HCT116 (cell line): ENCODE results near the gene CNST. TPM values are rescaled to one million over a fixed set of nuclear protein-coding genes. Genes with fewer than 3 reads are reported as not detected.

Experiments used
- ATAC-seq: fragments of 200-7000 bp; cut with Tn5 transposase; 2 replicates; pipeline ENCODE4 v1.9.1; 2020; ENCODE audit warnings: mild to moderate bottlenecking, moderate library complexity
- BruUV-seq: library from RNA; stranded (reverse); fragments of 400-500 nt; replicated peaks from 2 replicates; lab custom pipeline; 2021; lab: Mats Ljungman, UMichigan
- CTCF ChIA-PET: fragments of 300-600 bp; sonication (Branson Sonifier 250); formaldehyde crosslinking; loops from one replicate; lab custom pipeline; 2021; ENCODE audit warnings: antibody characterized with exemption; lab: Charles Lee
- POLR2A ChIA-PET: fragments of 300-600, 350-600 bp; sonication (Branson Sonifier 250); formaldehyde crosslinking; loops from one replicate; lab custom pipeline; 2021; ENCODE audit warnings: antibody characterized with exemption; lab: Charles Lee
- RAD21 ChIA-PET, 2 experiments: fragments of 300-600 bp; sonication (Branson Sonifier 250); formaldehyde crosslinking; loops; one replicate each; lab custom pipeline; 2023; ENCODE audit warnings: low total read pairs in 2 of 2; ENCODE audit not compliant: uncharacterized antibody in 2 of 2, unreplicated experiment in 2 of 2, low non-redundant PET in 1 of 2; lab: Charles Lee
- DNase-seq: peaks from one replicate; pipeline ENCODE4 v3.0.0-alpha.2; 2010; ENCODE audit warnings: low read depth, low spot score
- H2AFZ ChIP-seq: fragments of 200-600 bp; shearing (Covaris generic), sonication (generic); 2 replicates; pipeline ENCODE4 v1.6.1; 2017; ENCODE audit warnings: low read depth, mixed run types, mixed read lengths, antibody characterized with exemption, low read length; ENCODE audit not compliant: poor library complexity, severe bottlenecking
- H3K27ac ChIP-seq: 2 replicates; pipeline ENCODE4 v1.5.1; 2012; ENCODE audit warnings: low read depth, low read length
- H3K27me3 ChIP-seq: fragments of 200-600 bp; sonication (generic); 2 replicates; pipeline ENCODE4 v1.6.1; 2016; ENCODE audit warnings: mixed run types, low read length, mixed read lengths; ENCODE audit not compliant: insufficient read depth
- H3K36me3 ChIP-seq, 2 experiments: fragments of 200-500 bp in 1 of 2; fragments of 200-600 bp in 1 of 2; sonication (Bioruptor generic) in 1 of 2; sonication (generic) in 1 of 2; 2 replicates each; pipeline versions ENCODE4 v1.5.1 to v1.6.1; 2014 to 2016; ENCODE audit warnings: low read length in 2 of 2, inconsistent platforms in 1 of 2, mixed read lengths in 1 of 2, mixed run types in 1 of 2; ENCODE audit not compliant: insufficient read depth in 2 of 2, control insufficient read depth in 1 of 2
- H3K4me1 ChIP-seq, 2 experiments: fragments of 200-600 bp in 1 of 2; sonication (generic) in 1 of 2; 2 replicates each; pipeline versions ENCODE4 v1.5.1 to v1.6.1; 2012 to 2017; ENCODE audit warnings: low read length in 2 of 2, inconsistent platforms in 1 of 2, mild to moderate bottlenecking in 1 of 2, mixed read lengths in 1 of 2, mixed run types in 1 of 2, moderate library complexity in 1 of 2; ENCODE audit not compliant: insufficient read depth in 2 of 2, control insufficient read depth in 1 of 2
- H3K4me2 ChIP-seq: fragments of 200-600 bp; sonication (generic); 2 replicates; pipeline ENCODE4 v1.6.1; 2017; ENCODE audit warnings: mixed run types, low read length, mixed read lengths
- H3K4me3 ChIP-seq, 2 experiments: fragments of 200-600 bp in 1 of 2; sonication (generic) in 1 of 2; replicated peaks in 1 of 2; 2 replicates each; pipeline ENCODE4 v1.5.1; 2011 to 2016; ENCODE audit warnings: low read length in 2 of 2, control low read depth in 1 of 2, low read depth in 1 of 2, mild to moderate bottlenecking in 1 of 2, mixed read lengths in 1 of 2, mixed run types in 1 of 2
- H3K79me2 ChIP-seq: fragments of 200-600 bp; sonication (generic); 2 replicates; pipeline ENCODE4 v1.6.1; 2017; ENCODE audit warnings: mild to moderate bottlenecking, mixed run types, low read length, moderate library complexity, mixed read lengths; ENCODE audit not compliant: insufficient read depth
- H3K9ac ChIP-seq: fragments of 200-600 bp; sonication (generic); 2 replicates; pipeline ENCODE4 v1.6.1; 2016; ENCODE audit warnings: low read length, mixed read lengths
- H3K9me2 ChIP-seq: fragments of 200-600 bp; sonication (generic), shearing (Covaris generic); 2 replicates; pipeline ENCODE4 v1.6.1; 2017; ENCODE audit warnings: mixed run types, mild to moderate bottlenecking, moderate library complexity; ENCODE audit not compliant: insufficient read depth
- H3K9me3 ChIP-seq, 2 experiments: fragments of 200-500 bp in 1 of 2; fragments of 200-600 bp in 1 of 2; sonication (Bioruptor generic) in 1 of 2; sonication (generic) in 1 of 2; 2 replicates each; pipeline ENCODE4 v1.6.1; 2014 to 2017; ENCODE audit warnings: low read length in 2 of 2, mixed read lengths in 2 of 2, inconsistent platforms in 1 of 2, low read depth in 1 of 2, mild to moderate bottlenecking in 1 of 2, mixed run types in 1 of 2, moderate library complexity in 1 of 2; ENCODE audit not compliant: control insufficient read depth in 1 of 2, insufficient read depth in 1 of 2
- H4K20me1 ChIP-seq: fragments of 200-600 bp; sonication (generic), shearing (Covaris generic); 2 replicates; pipeline ENCODE4 v1.6.1; 2017; ENCODE audit warnings: mixed run types, mild to moderate bottlenecking, moderate library complexity; ENCODE audit not compliant: insufficient read depth
- CBX3 ChIP-seq: IDR thresholded peaks from 2 replicates; pipeline ENCODE4 v1.6.1; 2012; ENCODE audit warnings: low read depth
- CEBPB ChIP-seq: IDR thresholded peaks from 2 replicates; pipeline ENCODE4 v1.6.1; 2012; ENCODE audit warnings: low read depth
- EGR1 ChIP-seq: IDR thresholded peaks from 2 replicates; pipeline ENCODE4 v1.6.1; 2012; ENCODE audit warnings: low read depth
- ELF1 ChIP-seq: IDR thresholded peaks from 2 replicates; pipeline ENCODE4 v1.6.1; 2012; ENCODE audit warnings: low read depth, borderline replicate concordance
- EZH2phosphoT487 ChIP-seq: fragments of 200-600 bp; IDR thresholded peaks from 2 replicates; pipeline ENCODE4 v1.6.1; 2018; ENCODE audit warnings: antibody characterized with exemption, borderline replicate concordance
- JUND ChIP-seq: IDR thresholded peaks from 2 replicates; pipeline ENCODE4 v1.6.1; 2012
- POLR2A ChIP-seq: IDR thresholded peaks from 2 replicates; pipeline ENCODE4 v1.7.0; 2011; ENCODE audit warnings: borderline replicate concordance; ENCODE audit not compliant: insufficient read depth, insufficient read length; ENCODE audit errors: extremely low read depth
- POLR2AphosphoS5 ChIP-seq: IDR thresholded peaks from 2 replicates; pipeline ENCODE4 v1.6.1; 2011; ENCODE audit warnings: mild to moderate bottlenecking, low read depth, low read length, moderate library complexity
- SP1 ChIP-seq: IDR thresholded peaks from 2 replicates; pipeline ENCODE4 v1.6.1; 2012; ENCODE audit warnings: low read depth
- TCF7L2 ChIP-seq: IDR thresholded peaks from 2 replicates; pipeline ENCODE4 v1.7.0; 2011; ENCODE audit warnings: borderline replicate concordance, inconsistent platforms; ENCODE audit not compliant: insufficient read depth, insufficient read length; ENCODE audit errors: extremely low read depth
- ZFX ChIP-seq: fragments of 450-650 bp; IDR thresholded peaks from 2 replicates; pipeline ENCODE4 v1.6.1; 2017
- intact Hi-C: fragments of 100-400 bp; cut with micrococcal nuclease; formaldehyde crosslinking; loops from 2 replicates; pipeline ENCODE4 v1.10.0; 2022
- total RNA-seq: library from RNA; stranded (reverse); gene quantifications from one replicate; pipeline ENCODE4 v1.2.1, GENCODE V29; 2021; ENCODE audit not compliant: unreplicated experiment
- TF ChIP-seq, protein P1 (sequence below), 3 experiments: fragments of 200-600 bp in 1 of 3; sonication (generic) in 1 of 3; IDR thresholded peaks in 2 of 3; conservative IDR thresholded peaks in 1 of 3; 2 replicates each; pipeline ENCODE4 v1.5.1; 2012 to 2017; ENCODE audit warnings: low read depth in 2 of 3, low read length in 2 of 3, antibody characterized with exemption in 1 of 3, borderline replicate concordance in 1 of 3, control low read depth in 1 of 3, mild to moderate bottlenecking in 1 of 3, mixed read lengths in 1 of 3, mixed run types in 1 of 3, moderate library complexity in 1 of 3; ENCODE audit not compliant: insufficient read depth in 1 of 3
- TF ChIP-seq, protein P2 (sequence below): IDR thresholded peaks from 2 replicates; pipeline ENCODE4 v1.6.1; 2011; ENCODE audit warnings: mild to moderate bottlenecking, low read length, moderate library complexity; ENCODE audit not compliant: insufficient replicate concordance; ENCODE audit errors: extremely low read depth
- TF ChIP-seq, protein P3 (sequence below): IDR thresholded peaks from 2 replicates; pipeline ENCODE4 v1.6.1; 2012

CNST gene
- total RNA-seq, 1 experiment from 2014 or later: 13.5 TPM

DNA sequence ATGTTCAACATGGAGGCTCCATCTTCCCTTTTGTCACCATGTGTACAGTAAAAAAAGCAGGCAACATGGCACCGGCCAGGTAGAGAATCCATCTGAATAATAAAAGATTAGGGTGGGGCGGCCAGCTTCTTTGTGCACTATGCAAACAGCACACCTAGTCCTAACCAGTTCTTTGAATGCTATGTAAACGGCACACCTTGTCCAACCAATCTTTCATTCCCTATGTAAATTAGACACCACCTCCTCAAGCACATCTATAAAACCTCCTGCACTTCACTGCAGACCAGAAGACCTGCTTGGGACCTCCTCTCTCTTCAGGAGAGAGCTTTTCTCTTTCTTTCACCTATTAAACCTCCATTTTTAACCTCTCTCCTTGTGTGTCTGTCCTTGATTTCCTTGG, 28.4 kb upstream of the CNST start:
- CTCF ChIA-PET: no interaction called here
- Histone ChIP-seq H3K9ac (no peak overlapping the region), H3K9me3 (no peaks in the 10 kb centered on the region), H3K27me3 (no peaks in the 10 kb centered on the region), H3K4me3 (no peak overlapping the region), H3K79me2 (no peaks in the 10 kb centered on the region), H3K4me2 (no peak overlapping the region), H3K9me2 (no peaks in the 10 kb centered on the region), H3K27ac (no peak overlapping the region), H3K4me1 (no peaks in the 10 kb centered on the region), H4K20me1 (no peaks in the 10 kb centered on the region), H2AFZ (no peak overlapping the region), H3K36me3 (peaks cover 13 to 21% of the 10 kb centered on the region in 2 experiments; a peak in 3 of 4 replicates)
- intact Hi-C loops: no loop called here
- no TSS peak for BruUV-seq
- ATAC-seq (no peak), DNase-seq (no peak)
- TF ChIP-seq ZFX: no peak
- no peak for TF ChIP-seq TCF7L2
- TF ChIP-seq, protein P1, sequence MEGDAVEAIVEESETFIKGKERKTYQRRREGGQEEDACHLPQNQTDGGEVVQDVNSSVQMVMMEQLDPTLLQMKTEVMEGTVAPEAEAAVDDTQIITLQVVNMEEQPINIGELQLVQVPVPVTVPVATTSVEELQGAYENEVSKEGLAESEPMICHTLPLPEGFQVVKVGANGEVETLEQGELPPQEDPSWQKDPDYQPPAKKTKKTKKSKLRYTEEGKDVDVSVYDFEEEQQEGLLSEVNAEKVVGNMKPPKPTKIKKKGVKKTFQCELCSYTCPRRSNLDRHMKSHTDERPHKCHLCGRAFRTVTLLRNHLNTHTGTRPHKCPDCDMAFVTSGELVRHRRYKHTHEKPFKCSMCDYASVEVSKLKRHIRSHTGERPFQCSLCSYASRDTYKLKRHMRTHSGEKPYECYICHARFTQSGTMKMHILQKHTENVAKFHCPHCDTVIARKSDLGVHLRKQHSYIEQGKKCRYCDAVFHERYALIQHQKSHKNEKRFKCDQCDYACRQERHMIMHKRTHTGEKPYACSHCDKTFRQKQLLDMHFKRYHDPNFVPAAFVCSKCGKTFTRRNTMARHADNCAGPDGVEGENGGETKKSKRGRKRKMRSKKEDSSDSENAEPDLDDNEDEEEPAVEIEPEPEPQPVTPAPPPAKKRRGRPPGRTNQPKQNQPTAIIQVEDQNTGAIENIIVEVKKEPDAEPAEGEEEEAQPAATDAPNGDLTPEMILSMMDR (IDR thresholded peaks at IDR 0.05 in 2 of 3, conservative IDR thresholded peaks at IDR 0.05 in 1 of 3; ENCODE audit: borderline replicate concordance in 1 of 3, insufficient read depth in 1 of 3, low read depth in 2 of 3, low read length in 2 of 3): no peak
- no peak for TF ChIP-seq ELF1
- no peak for TF ChIP-seq EZH2phosphoT487
- no peak for TF ChIP-seq CEBPB
- TF ChIP-seq, protein P2, sequence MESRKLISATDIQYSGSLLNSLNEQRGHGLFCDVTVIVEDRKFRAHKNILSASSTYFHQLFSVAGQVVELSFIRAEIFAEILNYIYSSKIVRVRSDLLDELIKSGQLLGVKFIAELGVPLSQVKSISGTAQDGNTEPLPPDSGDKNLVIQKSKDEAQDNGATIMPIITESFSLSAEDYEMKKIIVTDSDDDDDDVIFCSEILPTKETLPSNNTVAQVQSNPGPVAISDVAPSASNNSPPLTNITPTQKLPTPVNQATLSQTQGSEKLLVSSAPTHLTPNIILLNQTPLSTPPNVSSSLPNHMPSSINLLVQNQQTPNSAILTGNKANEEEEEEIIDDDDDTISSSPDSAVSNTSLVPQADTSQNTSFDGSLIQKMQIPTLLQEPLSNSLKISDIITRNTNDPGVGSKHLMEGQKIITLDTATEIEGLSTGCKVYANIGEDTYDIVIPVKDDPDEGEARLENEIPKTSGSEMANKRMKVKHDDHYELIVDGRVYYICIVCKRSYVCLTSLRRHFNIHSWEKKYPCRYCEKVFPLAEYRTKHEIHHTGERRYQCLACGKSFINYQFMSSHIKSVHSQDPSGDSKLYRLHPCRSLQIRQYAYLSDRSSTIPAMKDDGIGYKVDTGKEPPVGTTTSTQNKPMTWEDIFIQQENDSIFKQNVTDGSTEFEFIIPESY: no peak
- no peak for TF ChIP-seq POLR2AphosphoS5
- TF ChIP-seq SP1: no peak
- no peak for TF ChIP-seq EGR1
- TF ChIP-seq, protein P3, sequence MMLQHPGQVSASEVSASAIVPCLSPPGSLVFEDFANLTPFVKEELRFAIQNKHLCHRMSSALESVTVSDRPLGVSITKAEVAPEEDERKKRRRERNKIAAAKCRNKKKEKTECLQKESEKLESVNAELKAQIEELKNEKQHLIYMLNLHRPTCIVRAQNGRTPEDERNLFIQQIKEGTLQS: no peak
- TF ChIP-seq POLR2A: no peak
- no peak for TF ChIP-seq CBX3
- no peak for TF ChIP-seq JUND
- RAD21 ChIA-PET: no interaction called here
- POLR2A ChIA-PET: no interaction called here
